H1 (cell line): ENCODE measurements around the gene GPR15. TPM values are rescaled to one million over a fixed set of nuclear protein-coding genes. Genes with fewer than 3 reads are reported as not detected.

ENCODE experiments used
- CTCF ChIA-PET: fragments of 300-600 bp; sonication (Branson Sonifier 250); formaldehyde crosslinking; loops from one replicate; lab custom pipeline; 2021; ENCODE audit not compliant: partially characterized antibody; lab: Charles Lee
- POLR2A ChIA-PET: fragments of 300-600 bp; sonication (Branson Sonifier 250); formaldehyde crosslinking; loops from one replicate; lab custom pipeline; 2021; ENCODE audit warnings: inconsistent platforms; ENCODE audit not compliant: partially characterized antibody; lab: Charles Lee
- DNase-seq, 2 experiments: peaks; one replicate each; pipeline versions ENCODE4 v3.0.0 to v3.0.0-alpha.2; 2010 to 2022; ENCODE audit warnings: low spot score in 2 of 2, low read depth in 1 of 2, mixed read lengths in 1 of 2
- FAIRE-seq: peaks from 2 replicates; lab custom pipeline; 2011; peaks lifted over from hg19 to GRCh38; lab: Jason Lieb, UNC
- H2AFZ ChIP-seq: 2 replicates; pipeline ENCODE4 v1.8.1; 2012; ENCODE audit warnings: low read length, inconsistent platforms
- H2AK5ac ChIP-seq: 2 replicates; pipeline ENCODE4 v1.6.1; 2013; ENCODE audit warnings: low read depth, low read length
- H2BK120ac ChIP-seq: replicated peaks from 2 replicates; pipeline ENCODE3; 2013; ENCODE audit warnings: low read depth, low read length, inconsistent platforms
- H2BK12ac ChIP-seq: 2 replicates; pipeline ENCODE4 v1.6.1; 2013; ENCODE audit warnings: low read depth, low read length
- H2BK15ac ChIP-seq: 2 replicates; pipeline ENCODE4 v1.6.1; 2013; ENCODE audit warnings: low read length
- H2BK20ac ChIP-seq: 2 replicates; pipeline ENCODE4 v1.6.1; 2013; ENCODE audit warnings: low read length
- H2BK5ac ChIP-seq: 2 replicates; pipeline ENCODE4 v1.6.1; 2013; ENCODE audit warnings: low read depth, low read length
- H3K14ac ChIP-seq: 2 replicates; pipeline ENCODE4 v1.6.1; 2013; ENCODE audit warnings: inconsistent platforms; ENCODE audit not compliant: insufficient read length
- H3K18ac ChIP-seq: 2 replicates; pipeline ENCODE4 v1.6.1; 2013; ENCODE audit warnings: low read length; ENCODE audit errors: extremely low read depth
- H3K23ac ChIP-seq: 2 replicates; pipeline ENCODE4 v1.6.1; 2013; ENCODE audit warnings: inconsistent platforms; ENCODE audit not compliant: insufficient read length
- H3K23me2 ChIP-seq: 2 replicates; pipeline ENCODE4 v1.6.1; 2013; ENCODE audit warnings: low read depth, low read length
- H3K27ac ChIP-seq: 2 replicates; pipeline ENCODE4 v1.6.1; 2011; ENCODE audit warnings: low read depth, low read length, inconsistent platforms
- H3K27me3 ChIP-seq, 4 experiments: replicated peaks in 1 of 4; 1 replicate in 1 of 4; 2 replicates in 3 of 4; pipeline versions ENCODE4 v1.6.1 to v1.8.1; 2011 to 2013; ENCODE audit warnings: low read length in 3 of 4, mild to moderate bottlenecking in 3 of 4, inconsistent platforms in 2 of 4, mixed read lengths in 2 of 4, moderate library complexity in 1 of 4; ENCODE audit not compliant: control insufficient read depth in 3 of 4, insufficient read depth in 3 of 4; ENCODE audit errors: extremely low read depth in 1 of 4
- H3K36me3 ChIP-seq, 4 experiments: 2 replicates each; pipeline versions ENCODE4 v1.6.1 to v1.8.1; 2011 to 2013; ENCODE audit warnings: mild to moderate bottlenecking in 4 of 4, low read length in 3 of 4, moderate library complexity in 2 of 4, control low read depth in 1 of 4, inconsistent platforms in 1 of 4; ENCODE audit not compliant: insufficient read depth in 4 of 4, control insufficient read depth in 2 of 4
- H3K4ac ChIP-seq: replicated peaks from 2 replicates; pipeline ENCODE3; 2013; ENCODE audit warnings: low read length, low read depth, mixed read lengths, inconsistent platforms; ENCODE audit not compliant: insufficient read length
- H3K4me1 ChIP-seq, 4 experiments: replicated peaks in 1 of 4; 1 replicate in 1 of 4; 2 replicates in 3 of 4; pipeline versions ENCODE4 v1.6.1 to v1.8.1; 2011 to 2013; ENCODE audit warnings: low read length in 3 of 4, inconsistent platforms in 2 of 4, mixed read lengths in 1 of 4; ENCODE audit not compliant: insufficient read depth in 4 of 4, control insufficient read depth in 3 of 4
- H3K4me2 ChIP-seq, 2 experiments: 2 replicates each; pipeline versions ENCODE4 v1.6.1 to v1.8.1; 2011 to 2013; ENCODE audit warnings: low read depth in 2 of 2, low read length in 2 of 2, control low read depth in 1 of 2, inconsistent platforms in 1 of 2, mild to moderate bottlenecking in 1 of 2; ENCODE audit not compliant: insufficient read depth in 1 of 2
- H3K4me3 ChIP-seq, 4 experiments: fragments of 200-600, 300-600 bp in 1 of 4; sonication (generic), shearing (Covaris generic), sonication (Bioruptor Twin) in 1 of 4; 2 replicates each; pipeline versions ENCODE4 v1.5.1 to v1.8.1; 2011 to 2016; ENCODE audit warnings: low read length in 4 of 4, low read depth in 3 of 4, control low read depth in 2 of 4, inconsistent platforms in 2 of 4, mild to moderate bottlenecking in 2 of 4, mixed read lengths in 1 of 4, moderate library complexity in 1 of 4; ENCODE audit not compliant: insufficient read depth in 2 of 4; ENCODE audit errors: extremely low read depth in 1 of 4
- H3K56ac ChIP-seq: replicated peaks from 2 replicates; pipeline ENCODE3; 2013; ENCODE audit warnings: low read depth, mild to moderate bottlenecking, mixed read lengths, low read length, inconsistent platforms; ENCODE audit not compliant: insufficient read length
- H3K79me1 ChIP-seq: 2 replicates; pipeline ENCODE4 v1.6.1; 2013; ENCODE audit warnings: low read depth, low read length, control low read depth
- H3K79me2 ChIP-seq, 2 experiments: 2 replicates each; pipeline versions ENCODE4 v1.6.1 to v1.8.1; 2012 to 2013; ENCODE audit warnings: low read length in 2 of 2, mild to moderate bottlenecking in 2 of 2, inconsistent platforms in 1 of 2; ENCODE audit not compliant: insufficient read depth in 2 of 2, control insufficient read depth in 1 of 2
- H3K9ac ChIP-seq, 4 experiments: replicated peaks in 1 of 4; 1 replicate in 1 of 4; 2 replicates in 3 of 4; pipeline versions ENCODE4 v1.6.1 to v1.8.1; 2011 to 2013; ENCODE audit warnings: low read depth in 3 of 4, low read length in 3 of 4, control low read depth in 2 of 4, mild to moderate bottlenecking in 2 of 4, moderate library complexity in 2 of 4, inconsistent platforms in 1 of 4; ENCODE audit errors: extremely low read depth in 1 of 4
- H3K9me3 ChIP-seq, 2 experiments: 2 replicates each; pipeline versions ENCODE4 v1.6.1 to v1.8.1; 2012 to 2013; ENCODE audit warnings: mild to moderate bottlenecking in 2 of 2, moderate library complexity in 2 of 2, control low read depth in 1 of 2, inconsistent platforms in 1 of 2, low read depth in 1 of 2, low read length in 1 of 2, mixed read lengths in 1 of 2; ENCODE audit not compliant: insufficient read depth in 2 of 2
- H4K20me1 ChIP-seq, 2 experiments: replicated peaks in 1 of 2; 2 replicates each; pipeline versions ENCODE3 to v1.8.1; 2011 to 2013; ENCODE audit warnings: inconsistent platforms in 2 of 2, low read length in 2 of 2, mild to moderate bottlenecking in 1 of 2; ENCODE audit not compliant: insufficient read depth in 2 of 2, control insufficient read depth in 1 of 2
- H4K5ac ChIP-seq: 2 replicates; pipeline ENCODE4 v1.6.1; 2013; ENCODE audit warnings: low read length, low read depth, mixed read lengths, inconsistent platforms; ENCODE audit not compliant: insufficient read length
- H4K8ac ChIP-seq: 2 replicates; pipeline ENCODE4 v1.8.0; 2013; ENCODE audit warnings: mild to moderate bottlenecking, moderate library complexity, low read length, inconsistent platforms; ENCODE audit not compliant: insufficient read depth; ENCODE audit errors: extremely low read depth
- H4K91ac ChIP-seq: replicated peaks from 2 replicates; pipeline ENCODE3; 2013; ENCODE audit warnings: low read length, mixed read lengths, inconsistent platforms; ENCODE audit not compliant: insufficient read length
- BACH1 ChIP-seq: IDR thresholded peaks from 2 replicates; pipeline ENCODE4 v1.6.1; 2012; ENCODE audit warnings: low read length, improper control_type of control experiment
- EP300 ChIP-seq, 2 experiments: IDR thresholded peaks; 1 replicate in 1 of 2; 2 replicates in 1 of 2; pipeline ENCODE4 v1.6.1; 2011 to 2012; ENCODE audit warnings: low read depth in 2 of 2, low read length in 2 of 2, mild to moderate bottlenecking in 2 of 2, borderline replicate concordance in 1 of 2, inconsistent platforms in 1 of 2, moderate library complexity in 1 of 2
- FOSL1 ChIP-seq: IDR thresholded peaks from 2 replicates; pipeline ENCODE4 v1.6.1; 2011; ENCODE audit warnings: mild to moderate bottlenecking, low read depth, low read length, moderate library complexity; ENCODE audit not compliant: insufficient read depth
- MAFK ChIP-seq: IDR thresholded peaks from 2 replicates; pipeline ENCODE4 v1.6.1; 2012; ENCODE audit warnings: low read depth, mild to moderate bottlenecking, improper control_type of control experiment, low read length
- RFX5 ChIP-seq: IDR thresholded peaks from 2 replicates; pipeline ENCODE4 v1.6.1; 2011; ENCODE audit warnings: low read depth, low read length, improper control_type of control experiment, borderline replicate concordance
- SAP30 ChIP-seq: fragments of 300-600 bp; sonication (generic); IDR thresholded peaks from 2 replicates; pipeline ENCODE4 v1.7.1; 2012; ENCODE audit warnings: low read length, moderate library complexity, mild to moderate bottlenecking, inconsistent platforms; ENCODE audit not compliant: insufficient read depth, insufficient replicate concordance
- SIN3A ChIP-seq, 2 experiments: IDR thresholded peaks in 1 of 2; conservative IDR thresholded peaks in 1 of 2; 2 replicates each; pipeline ENCODE4 v1.6.1; 2011 to 2012; ENCODE audit warnings: low read length in 2 of 2, improper control_type of control experiment in 1 of 2, low read depth in 1 of 2, mild to moderate bottlenecking in 1 of 2
- SRF ChIP-seq: IDR thresholded peaks from 2 replicates; pipeline ENCODE4 v1.6.1; 2011; ENCODE audit warnings: mild to moderate bottlenecking, low read depth, low read length, moderate library complexity
- YY1 ChIP-seq: IDR thresholded peaks from 2 replicates; pipeline ENCODE4 v1.6.1; 2011; ENCODE audit warnings: low read depth, mild to moderate bottlenecking, low read length
- WGBS, 2 experiments: shearing (Covaris generic) in 1 of 2; methylation state at CpG; one replicate each; pipeline versions ENCODE4 v1.1.6 to v1.1.7; 2013 to 2015; ENCODE audit warnings: low lambda C conversion rate in 2 of 2, mixed read lengths in 2 of 2, inconsistent platforms in 1 of 2, low coverage in 1 of 2, missing lambda C conversion rate in 1 of 2; ENCODE audit not compliant: insufficient replicate concordance in 2 of 2, insufficient coverage in 1 of 2, insufficient read length in 1 of 2; ENCODE audit errors: extremely low coverage in 1 of 2, missing lambda C conversion rate in 1 of 2; 5-methylcytosine and 5-hydroxymethylcytosine counted together
- polyA plus RNA-seq, 7 experiments: library from polyadenylated mRNA; depleted of rRNA in 3 of 7; stranded (reverse) in 5 of 7; unstranded in 2 of 7; fragments of >200 nt in 5 of 7; fragments of 200-250 nt in 2 of 7; gene quantifications; 1 replicate in 5 of 7; 2 replicates in 1 of 7; 4 replicates in 1 of 7; pipeline versions ENCODE4 v1.2.1 to v1.2.3, GENCODE V29; 2011 to 2013; ENCODE audit warnings: missing spikeins in 2 of 7, mixed read lengths in 2 of 7
- total RNA-seq: library from RNA; stranded (reverse); fragmentation: NEBNext Ultra II Directional; extraction: Animal tissue kit (Norgen Biotek cat#: 25700); gene quantifications from 2 replicates; pipeline ENCODE4 v1.2.1, GENCODE V29; 2021
- TF ChIP-seq, protein P1 (sequence below): IDR thresholded peaks from 2 replicates; pipeline ENCODE4 v1.6.1; 2011; ENCODE audit warnings: low read length, improper control_type of control experiment

The GPR15 gene
- total and polyA plus RNA-seq, 2 of the 8 experiments (the other 6 are each of a cell fraction or from before 2014, with no cell fraction given): not detected

DNA sequence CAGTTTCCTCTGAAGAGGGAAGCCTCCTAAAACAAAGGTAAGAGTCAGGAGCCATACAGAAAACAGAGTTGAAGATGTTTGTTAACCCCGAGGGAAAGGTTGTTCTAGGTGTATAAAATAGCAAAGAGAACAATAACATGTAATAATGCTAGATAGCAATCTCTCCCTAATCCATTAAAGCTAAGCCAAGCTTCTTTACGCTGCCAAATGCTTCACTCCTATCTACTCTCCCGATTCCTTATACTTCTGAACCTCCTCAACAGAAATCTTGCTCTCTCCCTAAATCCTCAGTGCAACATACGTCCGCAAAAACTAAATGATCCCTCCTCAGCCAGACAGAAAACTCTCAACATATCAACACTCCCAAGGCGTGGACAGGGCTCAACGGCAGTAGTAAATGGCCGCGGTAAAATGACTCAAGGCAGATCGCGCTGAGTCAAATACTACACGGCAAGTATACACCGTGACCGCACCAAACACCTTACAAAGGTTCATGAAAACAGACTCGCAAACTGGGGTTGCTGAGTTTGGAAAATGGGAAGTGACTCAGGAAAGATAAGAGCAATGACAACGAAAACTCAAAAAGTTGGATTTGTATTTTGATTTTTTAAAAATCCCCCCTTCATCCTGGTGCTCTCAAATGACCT, 9.8 kb upstream of the GPR15 start:
- H3K56ac ChIP-seq: no peak overlapping the region
- peaks cover 3 to 30% (median 7%) of the 10 kb centered on the region in 4 experiments; a peak in 5 of 8 replicates for H3K36me3 ChIP-seq
- H2BK120ac ChIP-seq: no peak overlapping the region
- H2BK20ac ChIP-seq: no peak overlapping the region
- FAIRE-seq (peak; percentile 58), DNase-seq (no peak)
- no peak overlapping the region for H2BK15ac ChIP-seq
- no peak overlapping the region for H2BK12ac ChIP-seq
- no peak overlapping the region for H2AK5ac ChIP-seq
- H3K4ac ChIP-seq: no peak overlapping the region
- H4K20me1 ChIP-seq: no peaks in the 10 kb centered on the region
- 0 out of 2 replicates have a peak overlapping the region, but pooled peaks have one; percentile 7 for H2BK5ac ChIP-seq
- H3K4me1 ChIP-seq: peaks cover 0 to 3% (median 1%) of the 10 kb centered on the region in 4 experiments; a peak in 2 of 7 replicates
- CTCF ChIA-PET: interaction anchor here (0.6 kb wide), 1 partner anchor 436 kb away, joined by 3 read pairs; no protein-coding TSS in a partner anchor
- H4K91ac ChIP-seq: no peak overlapping the region
- H3K9ac ChIP-seq: peak overlapping the region; percentile 75 to 89 (median 81)
- H3K9me3 ChIP-seq: no peaks in the 10 kb centered on the region
- POLR2A ChIA-PET: interaction anchor here (1.2 to 1.8 kb wide), 2 partner anchors 10 to 71 kb away, joined by 5 read pairs; partner anchors contain the start of gene CPOX
- peaks cover 8 to 40% of the 10 kb centered on the region in 2 experiments; a peak in 3 of 4 replicates for H3K79me2 ChIP-seq
- H4K8ac ChIP-seq: peak overlapping the region; percentile 77; the same call in 1 of the 2 replicates
- peak overlapping the region; percentile 24; the same call in 1 of the 2 replicates for H2AFZ ChIP-seq
- no peak overlapping the region for H4K5ac ChIP-seq
- 2% methylated on average over 16 of the region's 16 CpGs; no CpG with 5 or more reads in 1 of the 2 experiments for WGBS, 2 experiments
- peaks cover 5% of the 10 kb centered on the region for H3K23me2 ChIP-seq
- H3K14ac ChIP-seq: no peak overlapping the region
- no peak overlapping the region for H3K23ac ChIP-seq
- peak overlapping the region; percentile 88 for H3K27ac ChIP-seq
- H3K4me2 ChIP-seq: peak overlapping the region; percentile 76 to 81
- H3K18ac ChIP-seq: peak overlapping the region; percentile 20; the same call in 1 of the 2 replicates
- peaks cover 3% of the 10 kb centered on the region for H3K79me1 ChIP-seq
- H3K4me3 ChIP-seq: peak overlapping the region; percentile 73 to 98 (median 88)
- H3K27me3 ChIP-seq: no peaks in the 10 kb centered on the region
- TF ChIP-seq YY1: peak; percentile 59
- TF ChIP-seq EP300 (IDR thresholded peaks at IDR 0.05; ENCODE audit: borderline replicate concordance in 1 of 2, low read depth in 2 of 2, low read length in 2 of 2): 0 out of 3 replicates have a peak, but pooled peaks of 1 of the 2 experiments have one; percentile 10
- TF ChIP-seq MAFK: no peak
- no peak for TF ChIP-seq FOSL1
- peak; percentile 4; the same call in 1 of the 2 replicates for TF ChIP-seq BACH1
- TF ChIP-seq RFX5: no peak
- peak; percentile 74 for TF ChIP-seq SAP30
- TF ChIP-seq, protein P1, sequence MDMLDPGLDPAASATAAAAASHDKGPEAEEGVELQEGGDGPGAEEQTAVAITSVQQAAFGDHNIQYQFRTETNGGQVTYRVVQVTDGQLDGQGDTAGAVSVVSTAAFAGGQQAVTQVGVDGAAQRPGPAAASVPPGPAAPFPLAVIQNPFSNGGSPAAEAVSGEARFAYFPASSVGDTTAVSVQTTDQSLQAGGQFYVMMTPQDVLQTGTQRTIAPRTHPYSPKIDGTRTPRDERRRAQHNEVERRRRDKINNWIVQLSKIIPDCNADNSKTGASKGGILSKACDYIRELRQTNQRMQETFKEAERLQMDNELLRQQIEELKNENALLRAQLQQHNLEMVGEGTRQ: no peak
- peak in 1 of 2 experiments; percentile 52; a peak in 1 of 4 replicates for TF ChIP-seq SIN3A (conservative IDR thresholded peaks at IDR 0.05 in 1 of 2, IDR thresholded peaks at IDR 0.05 in 1 of 2; ENCODE audit: low read depth in 1 of 2, low read length in 2 of 2)
- TF ChIP-seq SRF: no peak
